ENCODE results near the gene AGAP3.

AGAP3 gene

DNA sequence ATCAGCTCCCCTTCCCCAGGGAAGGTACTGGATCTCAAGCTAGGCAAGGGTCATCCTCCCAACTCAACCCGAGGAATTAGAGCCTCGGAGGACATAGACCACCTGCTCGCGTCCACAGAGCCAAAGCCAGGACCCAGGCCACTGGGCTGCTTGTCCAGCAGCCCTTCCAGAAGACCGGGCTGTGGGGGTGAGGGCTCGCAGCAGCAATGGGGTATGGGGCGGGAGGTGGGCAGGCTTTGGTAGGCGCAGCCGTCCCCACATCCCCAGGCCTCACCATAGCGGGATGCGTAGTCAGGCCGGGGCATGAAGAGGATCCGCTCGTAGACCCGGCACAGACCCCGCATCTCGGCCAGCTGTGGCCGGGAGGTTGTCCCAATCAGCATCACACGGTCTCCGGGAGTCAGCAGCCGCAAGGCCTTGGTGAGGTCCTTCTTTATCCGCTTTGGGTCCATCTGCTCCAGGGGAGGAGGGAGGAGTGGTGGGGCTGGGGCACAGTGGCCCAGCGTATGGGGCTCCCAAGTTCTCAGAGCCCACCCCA lies 105.8 kb downstream of the AGAP3 start:
- no peak for DNase-seq

GRCh38 chr7:151193203-151193978 lies 107.1 kb downstream of the AGAP3 start:
- DNase-seq, result no peak

All from fibroblast of skin of right biceps (primary cell).